Measurements from ENCODE around the gene PDE2A.

GRCh38 chr11:72716290-72716689 is 42.1 kb upstream of the PDE2A start:
- TF ChIP-seq CTCF (IDR thresholded peaks at IDR 0.05) (no peak), POLR2A (IDR thresholded peaks at IDR 0.05) (no peak)
